Measurements from ENCODE around the gene B4GALT7.

Gene B4GALT7

GRCh38 chr5:177594071-177594470, 5.9 kb upstream of the B4GALT7 start:
- no peak for DNase-seq

DNA sequence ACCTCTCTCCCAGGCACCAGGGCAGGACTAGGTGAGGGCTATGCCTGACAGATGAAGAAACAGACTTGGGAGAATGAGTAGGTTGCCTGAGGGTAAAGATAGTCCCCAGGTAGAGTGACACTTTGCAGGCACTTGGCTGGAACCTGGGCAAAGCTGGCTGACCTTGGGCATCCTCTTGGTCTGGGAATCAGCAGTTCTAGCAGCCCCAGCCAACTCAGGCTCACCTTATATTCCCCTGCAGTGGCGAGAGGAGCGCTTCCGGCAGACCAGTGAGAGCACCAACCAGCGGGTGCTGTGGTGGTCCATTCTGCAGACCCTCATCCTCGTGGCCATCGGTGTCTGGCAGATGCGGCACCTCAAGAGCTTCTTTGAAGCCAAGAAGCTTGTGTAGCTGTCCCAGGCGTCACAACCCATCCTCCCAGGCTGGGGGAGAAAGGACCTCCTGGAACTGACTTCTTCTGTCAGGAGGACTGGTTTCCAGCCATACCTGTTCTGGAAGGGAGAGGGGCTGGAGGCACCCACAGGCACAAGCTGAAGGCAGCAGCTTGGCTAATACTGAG, 4.8 kb upstream of the B4GALT7 start:
- DNase-seq, result no peak

GRCh38 chr5:177595991-177596774, 3.7 kb upstream of the B4GALT7 start:
- no peak for DNase-seq

GRCh38 chr5:177596775-177597238, 3.1 kb upstream of the B4GALT7 start:
- no peak for DNase-seq

- no peak for DNase-seq
Observed at GRCh38 chr5:177598477-177598876, 1.5 kb upstream of the B4GALT7 start.

DNA sequence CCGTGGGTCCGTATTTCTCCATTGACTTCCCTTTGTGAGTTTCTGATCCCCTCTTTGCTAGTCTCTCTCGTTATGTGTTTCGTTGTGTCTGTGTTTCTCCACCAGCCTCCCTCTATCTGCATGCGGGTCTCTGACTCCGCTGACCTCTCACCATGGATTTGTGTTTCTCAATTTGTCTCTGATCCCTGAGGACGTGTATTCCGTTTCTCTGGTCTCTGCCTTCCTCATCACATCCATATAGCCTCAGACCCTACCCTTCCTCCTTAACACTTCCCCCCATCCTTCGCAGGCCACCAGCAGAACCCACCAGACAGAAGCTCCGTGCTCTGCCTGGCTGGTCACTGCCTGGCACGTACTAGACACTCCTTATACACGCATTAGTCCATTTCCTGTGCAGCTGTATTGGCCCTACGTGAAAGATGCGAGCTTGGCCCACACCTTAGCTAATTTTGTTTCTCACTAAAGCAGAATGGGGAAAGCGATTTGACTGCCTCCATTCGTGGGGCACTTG, 631 bp downstream of the B4GALT7 start:
- no peak for DNase-seq

DNA sequence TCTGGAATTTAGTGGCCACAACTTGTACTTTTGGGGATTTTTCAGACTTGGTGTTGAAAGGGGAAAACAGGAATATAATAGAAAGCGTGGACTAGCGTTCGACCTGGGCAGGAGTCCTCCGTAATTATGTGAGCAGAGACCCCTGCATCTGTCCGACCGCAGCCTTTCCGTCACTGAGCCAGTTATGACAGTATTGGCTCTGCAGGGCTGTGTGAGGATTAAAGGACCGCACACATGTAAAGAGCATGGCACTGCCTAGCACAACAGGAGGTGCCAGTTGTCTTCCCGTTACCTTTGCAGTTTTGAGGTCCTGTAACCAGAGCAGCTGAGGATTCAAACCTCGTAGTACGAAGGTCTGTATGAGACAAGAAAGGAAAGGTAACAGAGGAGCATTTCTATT, 1.2 kb downstream of the B4GALT7 start:
- DNase-seq, result no peak

DNA sequence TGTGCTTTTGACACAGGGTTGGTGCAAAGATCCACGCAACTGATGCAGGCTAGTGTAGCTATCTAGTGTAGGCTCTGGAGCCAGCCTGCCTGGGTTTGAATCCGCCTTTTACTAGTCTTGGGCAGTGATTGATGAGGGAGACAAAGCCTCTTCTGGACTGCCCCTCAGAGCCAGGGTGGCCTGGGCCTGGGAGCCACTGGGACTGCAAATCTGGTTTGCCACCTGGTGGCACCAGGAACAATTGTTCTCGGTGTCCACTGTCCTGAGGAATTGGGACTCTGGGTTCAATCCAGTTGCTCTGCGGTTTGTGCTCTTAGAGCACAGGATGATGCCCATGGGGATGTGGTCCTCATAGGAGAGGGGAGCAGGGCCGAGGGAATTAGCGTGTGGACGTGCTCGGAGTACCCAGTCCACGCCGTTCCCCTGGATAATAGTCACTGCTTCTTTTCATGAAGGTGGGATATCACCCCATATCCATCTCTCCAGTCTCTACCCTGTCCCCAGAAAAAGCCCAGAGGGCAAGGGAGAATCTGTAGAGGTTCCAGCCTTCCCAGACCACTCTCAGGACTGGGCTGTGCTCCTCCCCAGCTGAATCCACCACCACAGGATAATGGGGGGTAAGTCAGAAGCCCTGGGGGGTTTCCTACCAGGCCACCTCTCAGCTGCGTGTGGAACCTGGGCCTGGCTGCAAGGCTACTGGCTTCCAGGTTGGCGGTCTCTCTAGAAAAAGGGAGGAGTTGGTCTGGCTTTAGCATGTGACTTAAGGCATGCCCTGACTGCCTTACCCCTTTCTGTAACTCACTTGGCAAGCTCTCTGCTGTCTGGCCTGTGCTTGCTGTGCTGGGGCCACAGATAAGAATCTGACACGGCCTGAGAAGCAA, 1.9 kb downstream of the B4GALT7 start:
- DNase-seq, result no peak

DNA sequence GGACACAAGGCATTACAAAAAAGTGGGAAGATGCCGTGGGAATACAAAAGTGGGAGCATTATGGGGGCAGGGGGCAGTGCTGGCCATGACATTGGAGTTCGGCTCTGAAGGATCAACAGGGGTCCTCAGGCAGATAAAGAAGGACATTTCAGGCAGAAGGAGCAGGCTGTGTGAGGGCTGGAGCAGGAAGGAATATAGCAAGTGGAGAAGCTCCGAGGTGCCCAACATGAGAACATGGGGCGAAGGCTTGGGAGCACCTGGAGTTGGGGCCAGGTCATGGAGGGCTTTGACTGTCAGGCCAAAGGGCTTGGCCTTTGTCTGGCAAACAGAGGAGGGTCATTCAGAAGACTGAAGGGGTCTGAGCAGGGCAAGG, 2.5 kb downstream of the B4GALT7 start:
- no peak for DNase-seq

DNA sequence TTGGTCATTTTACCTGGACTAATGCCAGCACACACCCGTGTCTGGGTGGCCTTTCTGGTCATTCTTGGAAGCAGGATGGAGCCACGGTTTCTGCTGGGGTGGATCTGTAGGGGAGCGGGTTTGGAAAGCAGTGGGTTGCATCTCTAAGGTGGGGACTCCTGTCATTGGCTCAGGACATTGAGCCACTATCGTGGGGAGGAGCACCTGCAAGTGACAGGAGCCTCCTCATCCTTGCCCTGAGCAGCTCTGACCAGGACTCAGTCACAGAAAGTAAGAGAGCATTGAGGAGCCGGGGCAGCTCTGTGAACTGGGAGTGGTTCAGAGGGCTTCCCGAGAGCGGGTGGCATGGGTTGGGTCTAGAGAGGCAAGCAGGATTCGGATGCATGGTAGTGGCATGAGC, 3.7 kb downstream of the B4GALT7 start:
- no peak for DNase-seq

DNA sequence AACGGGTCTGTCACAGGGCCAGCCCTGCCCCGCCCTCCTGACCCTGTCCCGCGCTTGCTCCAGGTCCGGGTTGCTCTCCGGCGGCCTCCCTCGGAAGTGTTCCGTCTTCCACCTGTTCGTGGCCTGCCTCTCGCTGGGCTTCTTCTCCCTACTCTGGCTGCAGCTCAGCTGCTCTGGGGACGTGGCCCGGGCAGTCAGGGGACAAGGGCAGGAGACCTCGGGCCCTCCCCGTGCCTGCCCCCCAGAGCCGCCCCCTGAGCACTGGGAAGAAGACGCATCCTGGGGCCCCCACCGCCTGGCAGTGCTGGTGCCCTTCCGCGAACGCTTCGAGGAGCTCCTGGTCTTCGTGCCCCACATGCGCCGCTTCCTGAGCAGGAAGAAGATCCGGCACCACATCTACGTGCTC, 4.2 kb downstream of the B4GALT7 start:
- no peak for DNase-seq

- DNase-seq, result no peak
Observed at GRCh38 chr5:177604656-177605055, 4.7 kb downstream of the B4GALT7 start.

GRCh38 chr5:177605078-177605477, 5.1 kb downstream of the B4GALT7 start:
- DNase-seq, result no peak

- no peak for DNase-seq
Observed at GRCh38 chr5:177605667-177606066, 5.7 kb downstream of the B4GALT7 start.

DNA sequence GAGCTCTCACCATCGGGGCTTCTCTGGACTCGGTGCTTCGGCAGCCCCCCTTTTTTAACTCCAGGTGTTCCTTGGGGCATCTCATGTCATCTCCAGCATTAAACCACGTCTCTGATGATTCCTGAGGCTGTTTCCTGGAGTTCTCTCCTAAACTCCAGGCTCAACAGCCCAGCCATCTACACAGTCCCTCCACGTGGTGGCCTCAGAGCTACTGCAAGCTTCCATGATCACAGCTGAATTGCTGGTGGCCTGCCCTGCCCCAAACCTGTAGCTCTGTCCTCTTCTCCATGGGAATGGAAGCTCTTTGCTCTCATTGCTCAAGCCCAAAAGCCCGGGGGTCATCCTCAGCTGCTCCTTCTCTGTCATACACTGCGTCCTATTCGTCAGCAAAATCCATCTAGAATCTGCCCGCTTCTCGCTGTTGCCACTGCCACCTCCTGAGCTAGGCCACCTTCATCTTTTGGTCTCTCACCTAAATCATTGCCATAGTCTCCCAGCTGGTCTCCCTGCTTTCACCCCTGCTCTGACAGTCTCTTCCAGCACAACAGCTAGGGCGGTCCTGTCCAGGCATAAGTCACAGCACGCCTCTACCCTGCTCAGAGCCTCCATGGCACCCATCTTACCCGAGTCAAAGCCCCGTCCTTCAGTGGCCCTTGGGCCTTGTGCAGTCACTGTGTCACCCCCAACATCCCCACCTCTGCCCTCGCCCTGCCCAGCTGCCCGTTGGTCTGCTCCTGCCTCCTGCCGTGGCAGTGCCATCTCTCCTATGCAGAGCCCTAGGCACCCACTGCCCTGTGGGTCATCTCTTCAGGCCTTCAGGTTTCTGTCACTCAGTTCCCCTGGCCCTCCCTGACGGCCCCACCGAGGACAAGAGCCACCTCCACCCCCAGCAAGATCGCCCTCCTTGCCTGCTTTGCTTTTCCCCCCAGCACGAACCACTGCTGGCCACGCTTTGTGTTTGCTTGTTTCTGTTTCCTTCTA, 6.4 kb downstream of the B4GALT7 start:
- no peak for DNase-seq

- no peak for DNase-seq
Observed at GRCh38 chr5:177607115-177607451, 7.2 kb downstream of the B4GALT7 start.

DNA sequence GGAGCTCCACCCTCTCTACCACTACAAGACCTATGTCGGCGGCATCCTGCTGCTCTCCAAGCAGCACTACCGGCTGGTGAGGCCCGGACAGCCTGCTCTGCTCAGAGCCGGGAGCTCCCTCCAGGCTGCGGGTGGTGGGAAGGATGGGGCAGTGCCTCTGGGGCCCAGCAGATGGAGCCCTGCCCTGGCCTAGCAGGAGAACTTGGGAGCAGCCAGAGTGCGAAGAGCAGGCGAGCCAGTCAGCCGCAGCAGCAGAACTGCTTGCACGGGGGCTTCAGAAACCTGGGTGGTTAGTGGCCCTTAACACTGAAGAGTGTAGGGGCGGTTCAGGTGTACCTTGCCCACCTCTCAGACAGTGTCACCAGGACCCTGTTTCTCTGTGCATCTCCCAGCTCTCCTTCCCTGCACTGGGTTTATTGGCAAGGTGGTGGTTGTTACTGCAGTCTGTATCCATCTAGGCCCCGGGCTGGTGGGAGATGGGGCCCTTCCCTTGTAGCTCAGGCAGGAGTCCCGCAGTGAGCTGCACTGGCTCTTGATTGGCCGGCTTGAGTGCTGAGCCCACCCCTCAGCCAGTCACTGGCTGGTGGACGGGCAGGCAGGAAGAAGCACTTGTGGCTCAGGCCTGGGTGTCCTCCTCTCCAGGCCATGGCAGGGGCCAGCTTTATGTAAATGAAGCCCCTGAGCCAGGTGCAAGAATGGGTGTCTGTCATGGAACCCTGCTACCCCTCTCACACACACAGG, 7.7 kb downstream of the B4GALT7 start:
- peak; percentile 13 for DNase-seq

GRCh38 chr5:177608243-177609075, 8.5 kb downstream of the B4GALT7 start:
- DNase-seq, result no peak

DNA sequence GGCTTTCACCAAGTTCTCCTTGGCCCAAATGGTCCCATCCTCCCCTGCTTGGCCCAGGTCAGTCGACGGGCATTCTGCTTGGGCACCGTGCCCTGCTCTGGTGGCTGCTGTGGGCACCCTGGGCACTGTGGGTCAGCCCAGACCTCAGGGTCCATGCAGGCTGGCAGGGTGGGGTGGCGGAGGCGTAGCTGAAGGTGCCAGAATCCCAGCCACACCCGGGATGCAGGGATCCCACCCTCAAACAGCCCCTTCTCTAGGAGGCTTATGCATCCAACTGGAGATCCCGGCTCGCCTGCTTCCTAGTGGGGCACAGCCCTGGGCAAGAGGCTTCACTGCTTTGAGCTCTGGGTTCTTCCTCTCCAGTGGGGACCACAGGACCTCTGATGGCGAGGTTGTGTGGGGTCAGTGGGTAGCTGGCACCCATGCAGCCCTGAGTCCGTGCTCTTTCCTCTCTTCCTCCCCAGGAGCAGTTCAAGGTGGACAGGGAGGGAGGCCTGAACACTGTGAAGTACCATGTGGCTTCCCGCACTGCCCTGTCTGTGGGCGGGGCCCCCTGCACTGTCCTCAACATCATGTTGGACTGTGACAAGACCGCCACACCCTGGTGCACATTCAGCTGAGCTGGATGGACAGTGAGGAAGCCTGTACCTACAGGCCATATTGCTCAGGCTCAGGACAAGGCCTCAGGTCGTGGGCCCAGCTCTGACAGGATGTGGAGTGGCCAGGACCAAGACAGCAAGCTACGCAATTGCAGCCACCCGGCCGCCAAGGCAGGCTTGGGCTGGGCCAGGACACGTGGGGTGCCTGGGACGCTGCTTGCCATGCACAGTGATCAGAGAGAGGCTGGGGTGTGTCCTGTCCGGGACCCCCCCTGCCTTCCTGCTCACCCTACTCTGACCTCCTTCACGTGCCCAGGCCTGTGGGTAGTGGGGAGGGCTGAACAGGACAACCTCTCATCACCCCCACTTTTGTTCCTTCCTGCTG, 9.4 kb downstream of the B4GALT7 start:
- no peak for DNase-seq

All from SIG-M5 (cell line).